ENCODE results near the gene MYCBP2. TPM values are rescaled to one million over a fixed set of nuclear protein-coding genes. Genes with fewer than 3 reads are reported as not detected.

MYCBP2 gene
- total and polyA plus RNA-seq, 8 donors = 70.4 to 105 (median 79.1) TPM

DNA sequence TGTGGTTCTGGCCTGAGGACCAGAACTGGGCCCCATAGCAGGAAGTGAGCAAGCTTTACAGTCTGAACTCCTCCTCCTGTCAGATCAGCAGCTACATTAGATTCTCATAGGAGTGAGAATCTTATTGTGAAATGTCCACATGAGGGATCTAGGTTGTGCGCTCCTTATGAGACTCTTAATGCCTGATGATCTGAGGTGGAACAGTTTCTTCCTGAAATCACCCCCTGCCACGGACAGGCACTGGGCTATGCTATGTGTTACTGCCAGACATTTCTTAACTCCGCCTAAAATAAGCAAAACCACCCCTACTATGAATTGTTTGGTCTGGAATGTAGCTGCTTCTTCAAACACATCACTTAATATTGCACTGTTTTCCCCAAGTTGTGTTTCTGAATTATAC lies 304.6 kb downstream of the MYCBP2 start:
- Histone ChIP-seq H3K9me3 (no peaks in the 10 kb centered on the region), H3K4me3 (no peak overlapping the region), H3K4me1 (peaks cover 36 to 82% of the 10 kb centered on the region in 2 donors), H3K36me3 (peaks cover 0 to 20% of the 10 kb centered on the region in 2 donors), H3K27ac (peak overlapping the region in 1 of 2 donors; percentile 16), H3K27me3 (no peaks in the 10 kb centered on the region)
- TF ChIP-seq, protein P1, sequence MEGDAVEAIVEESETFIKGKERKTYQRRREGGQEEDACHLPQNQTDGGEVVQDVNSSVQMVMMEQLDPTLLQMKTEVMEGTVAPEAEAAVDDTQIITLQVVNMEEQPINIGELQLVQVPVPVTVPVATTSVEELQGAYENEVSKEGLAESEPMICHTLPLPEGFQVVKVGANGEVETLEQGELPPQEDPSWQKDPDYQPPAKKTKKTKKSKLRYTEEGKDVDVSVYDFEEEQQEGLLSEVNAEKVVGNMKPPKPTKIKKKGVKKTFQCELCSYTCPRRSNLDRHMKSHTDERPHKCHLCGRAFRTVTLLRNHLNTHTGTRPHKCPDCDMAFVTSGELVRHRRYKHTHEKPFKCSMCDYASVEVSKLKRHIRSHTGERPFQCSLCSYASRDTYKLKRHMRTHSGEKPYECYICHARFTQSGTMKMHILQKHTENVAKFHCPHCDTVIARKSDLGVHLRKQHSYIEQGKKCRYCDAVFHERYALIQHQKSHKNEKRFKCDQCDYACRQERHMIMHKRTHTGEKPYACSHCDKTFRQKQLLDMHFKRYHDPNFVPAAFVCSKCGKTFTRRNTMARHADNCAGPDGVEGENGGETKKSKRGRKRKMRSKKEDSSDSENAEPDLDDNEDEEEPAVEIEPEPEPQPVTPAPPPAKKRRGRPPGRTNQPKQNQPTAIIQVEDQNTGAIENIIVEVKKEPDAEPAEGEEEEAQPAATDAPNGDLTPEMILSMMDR (IDR thresholded peaks at IDR 0.05) = no peak
- no peak for ATAC-seq
- no peak for DNase-seq
- intact Hi-C loops (cut with DNase I) = no loop called here

DNA sequence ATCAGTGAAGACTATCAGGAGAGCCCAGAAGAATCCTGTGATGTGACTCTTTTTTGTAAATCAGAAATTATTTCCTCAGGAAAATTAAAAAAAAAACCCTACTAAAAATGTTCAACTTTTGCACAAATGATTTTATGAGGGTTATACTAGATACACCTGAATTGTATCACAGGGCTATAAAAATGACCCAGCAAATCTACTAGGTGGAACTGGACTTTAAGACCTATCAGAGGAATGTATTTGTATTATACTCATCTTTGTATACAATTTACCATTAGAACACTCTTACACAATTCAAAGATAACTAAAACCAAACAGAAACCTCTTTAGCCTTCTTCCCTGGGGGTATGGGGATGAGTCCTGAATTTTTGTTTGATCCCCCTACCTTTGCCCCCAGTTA lies 307.1 kb downstream of the MYCBP2 start:
- TF ChIP-seq, protein P1 (IDR thresholded peaks at IDR 0.05) = no peak
- Histone ChIP-seq H3K36me3 (peaks cover 0 to 44% of the 10 kb centered on the region in 2 donors), H3K4me3 (no peak overlapping the region), H3K27ac (no peak overlapping the region), H3K9me3 (no peaks in the 10 kb centered on the region), H3K4me1 (peaks cover 40 to 79% of the 10 kb centered on the region in 2 donors), H3K27me3 (no peaks in the 10 kb centered on the region)
- ATAC-seq (no peak), DNase-seq (no peak)
- intact Hi-C loops (cut with DNase I) = no loop called here

DNA sequence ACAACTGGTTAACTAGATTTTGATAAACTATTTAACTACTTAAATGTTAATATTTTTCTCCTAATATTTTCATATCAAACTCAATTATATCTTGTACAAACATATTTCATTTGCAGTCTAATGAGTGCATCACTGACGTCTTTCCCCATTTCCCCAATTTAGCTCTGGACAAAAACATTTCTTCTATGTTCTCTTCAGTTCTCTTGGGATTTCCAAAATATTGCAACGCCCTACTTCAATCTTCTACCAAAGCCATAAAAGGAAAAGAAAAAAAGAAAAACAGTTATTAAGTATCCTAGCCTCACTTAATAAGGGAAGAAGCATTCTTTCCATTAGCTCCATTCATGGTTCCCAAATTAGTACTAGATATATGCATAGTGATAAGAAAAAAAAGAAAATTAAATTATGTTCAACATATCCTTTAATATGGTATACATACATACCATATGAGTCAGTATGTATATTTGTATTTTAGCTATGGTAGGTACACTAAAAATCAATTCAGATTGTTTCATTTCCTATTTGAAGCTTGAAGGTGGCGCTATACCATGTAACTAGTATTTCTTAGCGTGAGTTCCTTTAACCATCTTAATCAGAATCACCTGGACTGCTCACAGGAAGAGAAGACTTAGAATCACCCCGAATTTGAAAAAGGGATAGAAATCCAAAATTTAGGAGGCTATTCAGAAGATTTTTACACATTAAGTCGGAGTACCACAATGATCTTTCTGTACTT lies 309.8 kb downstream of the MYCBP2 start:
- intact Hi-C loops (cut with DNase I) = no loop called here
- H3K4me1 ChIP-seq = peaks cover 17 to 55% of the 10 kb centered on the region in 2 donors
- no peak for DNase-seq
- no peak overlapping the region for H3K4me3 ChIP-seq
- peaks cover 0 to 71% of the 10 kb centered on the region in 2 donors for H3K36me3 ChIP-seq
- H3K27ac ChIP-seq = peak overlapping the region in 1 of 2 donors; percentile 4
- H3K27me3 ChIP-seq = no peaks in the 10 kb centered on the region
- no peaks in the 10 kb centered on the region for H3K9me3 ChIP-seq
- ATAC-seq = no peak
- TF ChIP-seq, protein P1 (IDR thresholded peaks at IDR 0.05) = no peak

DNA sequence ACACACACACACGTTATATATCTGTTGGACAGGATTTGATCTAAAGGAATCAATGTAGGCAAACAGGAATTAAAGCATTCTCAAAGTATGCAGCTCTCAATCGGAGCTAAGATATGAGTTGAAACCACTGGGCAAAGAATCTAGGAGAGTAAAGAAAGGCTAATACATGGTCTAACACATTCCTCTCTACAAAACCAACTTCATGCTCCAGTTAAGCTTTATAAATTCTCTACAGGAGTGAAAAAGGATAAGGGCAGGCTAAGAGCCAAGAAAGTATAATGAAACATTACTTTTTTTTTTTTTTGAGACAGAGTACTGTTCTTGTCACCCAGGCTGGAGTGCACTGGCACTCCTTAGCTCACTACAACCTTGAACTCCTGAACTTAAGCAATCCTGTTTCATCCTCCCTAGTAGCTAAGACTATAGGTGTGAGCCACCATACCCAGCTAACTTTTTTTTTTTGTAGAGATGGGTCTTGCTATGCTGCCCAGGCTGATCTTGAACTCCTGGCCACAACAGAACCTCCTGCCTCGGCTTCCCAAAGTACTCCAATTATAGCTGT lies 310.6 kb downstream of the MYCBP2 start:
- peaks cover 10 to 48% of the 10 kb centered on the region in 2 donors for H3K4me1 ChIP-seq
- H3K36me3 ChIP-seq = peaks cover 0 to 79% of the 10 kb centered on the region in 2 donors
- DNase-seq = no peak
- H3K9me3 ChIP-seq = no peaks in the 10 kb centered on the region
- no peaks in the 10 kb centered on the region for H3K27me3 ChIP-seq
- TF ChIP-seq, protein P1 (IDR thresholded peaks at IDR 0.05) = no peak
- no peak overlapping the region for H3K27ac ChIP-seq
- no peak for ATAC-seq
- intact Hi-C loops (cut with DNase I) = no loop called here
- no peak overlapping the region for H3K4me3 ChIP-seq

DNA sequence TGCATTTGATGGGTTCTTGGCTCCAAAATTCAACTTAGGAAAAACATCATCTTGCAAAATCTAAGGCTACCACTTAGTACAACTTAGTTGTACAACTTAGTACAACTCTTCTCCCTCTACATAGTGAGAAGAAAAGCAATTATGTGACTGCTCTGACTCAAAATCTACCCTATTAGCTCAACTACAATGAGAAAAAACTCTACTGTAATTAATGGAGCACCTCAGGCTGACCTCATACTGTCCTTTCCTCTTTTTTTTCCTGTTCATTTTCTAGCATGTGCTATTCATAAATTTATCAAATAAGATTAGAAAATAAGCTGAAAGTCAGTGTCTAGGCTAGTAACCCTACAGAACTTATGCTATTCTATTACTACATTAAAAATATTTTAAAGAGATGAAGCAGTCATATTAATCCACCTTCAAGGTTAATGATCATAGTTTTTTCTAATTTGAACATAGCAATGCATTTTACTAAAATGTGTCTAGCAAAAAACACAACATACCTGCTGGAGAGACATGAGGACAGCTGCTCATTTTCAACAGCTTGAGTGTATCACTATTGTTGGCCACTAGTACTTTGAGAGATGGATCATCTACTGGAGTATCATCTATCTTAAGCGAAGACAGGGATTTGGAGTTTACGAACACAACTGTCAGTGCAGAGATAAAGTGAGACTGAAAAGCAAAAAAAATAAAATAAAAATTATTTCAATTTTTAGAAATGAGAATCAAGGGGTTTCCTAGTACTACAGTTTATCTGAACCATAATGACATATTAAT lies 311.8 kb downstream of the MYCBP2 start:
- Histone ChIP-seq H3K4me1 (peaks cover 6 to 37% of the 10 kb centered on the region in 2 donors), H3K4me3 (no peak overlapping the region), H3K9me3 (no peaks in the 10 kb centered on the region), H3K36me3 (peaks cover 0 to 91% of the 10 kb centered on the region in 2 donors), H3K27me3 (no peaks in the 10 kb centered on the region), H3K27ac (no peak overlapping the region)
- DNase-seq (no peak), ATAC-seq (no peak)
- TF ChIP-seq, protein P1 (IDR thresholded peaks at IDR 0.05) = no peak
- intact Hi-C loops (cut with DNase I) = no loop called here
